HL-60 (cell line): ENCODE results near the gene FN3KRP.

ENCODE experiments used
- GABPA ChIP-seq: IDR thresholded peaks from 2 replicates; pipeline ENCODE4 v1.6.1; 2012; ENCODE audit warnings: low read depth
- POLR2AphosphoS5 ChIP-seq: IDR thresholded peaks from 2 replicates; pipeline ENCODE4 v1.6.1; 2012; ENCODE audit warnings: low read depth
- SPI1 ChIP-seq: IDR thresholded peaks from 2 replicates; pipeline ENCODE4 v1.6.1; 2012; ENCODE audit warnings: low read depth, mild to moderate bottlenecking, borderline replicate concordance
- TF ChIP-seq, protein P1 (sequence below): IDR thresholded peaks from one replicate; pipeline ENCODE4 v1.5.1; 2011; ENCODE audit warnings: low read length, control low read depth, inconsistent platforms; ENCODE audit not compliant: insufficient read depth
- TF ChIP-seq, protein P2 (sequence below): IDR thresholded peaks from 2 replicates; pipeline ENCODE4 v1.6.1; 2012; ENCODE audit warnings: low read depth; ENCODE audit not compliant: insufficient replicate concordance

GRCh38 chr17:82734987-82735866 is 18.7 kb downstream of the FN3KRP start, which contains the start of gene FN3K:
- TF ChIP-seq, protein P1, sequence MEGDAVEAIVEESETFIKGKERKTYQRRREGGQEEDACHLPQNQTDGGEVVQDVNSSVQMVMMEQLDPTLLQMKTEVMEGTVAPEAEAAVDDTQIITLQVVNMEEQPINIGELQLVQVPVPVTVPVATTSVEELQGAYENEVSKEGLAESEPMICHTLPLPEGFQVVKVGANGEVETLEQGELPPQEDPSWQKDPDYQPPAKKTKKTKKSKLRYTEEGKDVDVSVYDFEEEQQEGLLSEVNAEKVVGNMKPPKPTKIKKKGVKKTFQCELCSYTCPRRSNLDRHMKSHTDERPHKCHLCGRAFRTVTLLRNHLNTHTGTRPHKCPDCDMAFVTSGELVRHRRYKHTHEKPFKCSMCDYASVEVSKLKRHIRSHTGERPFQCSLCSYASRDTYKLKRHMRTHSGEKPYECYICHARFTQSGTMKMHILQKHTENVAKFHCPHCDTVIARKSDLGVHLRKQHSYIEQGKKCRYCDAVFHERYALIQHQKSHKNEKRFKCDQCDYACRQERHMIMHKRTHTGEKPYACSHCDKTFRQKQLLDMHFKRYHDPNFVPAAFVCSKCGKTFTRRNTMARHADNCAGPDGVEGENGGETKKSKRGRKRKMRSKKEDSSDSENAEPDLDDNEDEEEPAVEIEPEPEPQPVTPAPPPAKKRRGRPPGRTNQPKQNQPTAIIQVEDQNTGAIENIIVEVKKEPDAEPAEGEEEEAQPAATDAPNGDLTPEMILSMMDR: no peak
- TF ChIP-seq GABPA (no peak), POLR2AphosphoS5 (no peak), SPI1 (no peak)
- TF ChIP-seq, protein P2, sequence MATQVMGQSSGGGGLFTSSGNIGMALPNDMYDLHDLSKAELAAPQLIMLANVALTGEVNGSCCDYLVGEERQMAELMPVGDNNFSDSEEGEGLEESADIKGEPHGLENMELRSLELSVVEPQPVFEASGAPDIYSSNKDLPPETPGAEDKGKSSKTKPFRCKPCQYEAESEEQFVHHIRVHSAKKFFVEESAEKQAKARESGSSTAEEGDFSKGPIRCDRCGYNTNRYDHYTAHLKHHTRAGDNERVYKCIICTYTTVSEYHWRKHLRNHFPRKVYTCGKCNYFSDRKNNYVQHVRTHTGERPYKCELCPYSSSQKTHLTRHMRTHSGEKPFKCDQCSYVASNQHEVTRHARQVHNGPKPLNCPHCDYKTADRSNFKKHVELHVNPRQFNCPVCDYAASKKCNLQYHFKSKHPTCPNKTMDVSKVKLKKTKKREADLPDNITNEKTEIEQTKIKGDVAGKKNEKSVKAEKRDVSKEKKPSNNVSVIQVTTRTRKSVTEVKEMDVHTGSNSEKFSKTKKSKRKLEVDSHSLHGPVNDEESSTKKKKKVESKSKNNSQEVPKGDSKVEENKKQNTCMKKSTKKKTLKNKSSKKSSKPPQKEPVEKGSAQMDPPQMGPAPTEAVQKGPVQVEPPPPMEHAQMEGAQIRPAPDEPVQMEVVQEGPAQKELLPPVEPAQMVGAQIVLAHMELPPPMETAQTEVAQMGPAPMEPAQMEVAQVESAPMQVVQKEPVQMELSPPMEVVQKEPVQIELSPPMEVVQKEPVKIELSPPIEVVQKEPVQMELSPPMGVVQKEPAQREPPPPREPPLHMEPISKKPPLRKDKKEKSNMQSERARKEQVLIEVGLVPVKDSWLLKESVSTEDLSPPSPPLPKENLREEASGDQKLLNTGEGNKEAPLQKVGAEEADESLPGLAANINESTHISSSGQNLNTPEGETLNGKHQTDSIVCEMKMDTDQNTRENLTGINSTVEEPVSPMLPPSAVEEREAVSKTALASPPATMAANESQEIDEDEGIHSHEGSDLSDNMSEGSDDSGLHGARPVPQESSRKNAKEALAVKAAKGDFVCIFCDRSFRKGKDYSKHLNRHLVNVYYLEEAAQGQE: no peak
